ENCODE measurements around the gene KCNG1.

Gene KCNG1

DNA sequence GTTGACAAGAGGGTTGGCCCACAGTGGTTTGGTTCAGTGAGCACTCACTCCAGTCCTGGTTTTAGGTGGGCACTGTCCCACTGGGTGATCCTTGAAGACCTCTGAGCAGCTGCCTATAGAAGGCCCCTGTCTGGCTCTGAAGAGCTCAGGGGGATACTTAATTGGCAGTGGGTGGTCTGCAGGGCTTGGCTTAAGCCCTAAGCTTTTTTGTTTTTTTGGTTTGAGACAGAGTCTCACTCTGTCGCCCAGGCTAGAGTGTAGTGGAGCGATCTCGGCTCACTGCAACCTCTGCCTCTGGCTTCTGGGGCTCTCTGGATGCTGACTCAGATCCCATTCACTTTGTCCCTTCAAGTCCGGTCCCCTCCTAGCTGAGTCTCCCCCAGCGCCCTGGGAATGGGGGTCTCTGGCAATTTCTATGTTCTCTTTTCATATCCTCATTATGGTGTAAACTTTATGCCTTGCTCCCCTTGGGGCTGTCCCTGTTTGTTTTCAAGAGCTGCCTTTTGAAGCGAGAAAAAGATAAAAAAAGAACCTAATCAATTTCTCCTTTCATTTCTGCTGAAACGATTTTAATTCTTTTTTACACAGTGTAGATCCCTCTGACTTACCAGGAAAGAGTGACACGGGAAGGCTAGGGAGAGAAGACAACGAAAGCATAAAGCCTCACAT is 12.2 kb upstream of the KCNG1 start:
- H3K4me1 ChIP-seq (ENCODE audit: control insufficient read depth in 1 of 2, insufficient read depth in 1 of 2, low read depth in 1 of 2, low read length in 1 of 2): no peaks in the 10 kb centered on the region
- no peak overlapping the region for H3K4me3 ChIP-seq (ENCODE audit: low read depth in 1 of 2, low read length in 1 of 2)
- H3K27me3 ChIP-seq: peaks cover 32% of the 10 kb centered on the region
- no peaks in the 10 kb centered on the region for H3K36me3 ChIP-seq
- no peaks in the 10 kb centered on the region for H3K9me3 ChIP-seq
- TF ChIP-seq, protein P1, sequence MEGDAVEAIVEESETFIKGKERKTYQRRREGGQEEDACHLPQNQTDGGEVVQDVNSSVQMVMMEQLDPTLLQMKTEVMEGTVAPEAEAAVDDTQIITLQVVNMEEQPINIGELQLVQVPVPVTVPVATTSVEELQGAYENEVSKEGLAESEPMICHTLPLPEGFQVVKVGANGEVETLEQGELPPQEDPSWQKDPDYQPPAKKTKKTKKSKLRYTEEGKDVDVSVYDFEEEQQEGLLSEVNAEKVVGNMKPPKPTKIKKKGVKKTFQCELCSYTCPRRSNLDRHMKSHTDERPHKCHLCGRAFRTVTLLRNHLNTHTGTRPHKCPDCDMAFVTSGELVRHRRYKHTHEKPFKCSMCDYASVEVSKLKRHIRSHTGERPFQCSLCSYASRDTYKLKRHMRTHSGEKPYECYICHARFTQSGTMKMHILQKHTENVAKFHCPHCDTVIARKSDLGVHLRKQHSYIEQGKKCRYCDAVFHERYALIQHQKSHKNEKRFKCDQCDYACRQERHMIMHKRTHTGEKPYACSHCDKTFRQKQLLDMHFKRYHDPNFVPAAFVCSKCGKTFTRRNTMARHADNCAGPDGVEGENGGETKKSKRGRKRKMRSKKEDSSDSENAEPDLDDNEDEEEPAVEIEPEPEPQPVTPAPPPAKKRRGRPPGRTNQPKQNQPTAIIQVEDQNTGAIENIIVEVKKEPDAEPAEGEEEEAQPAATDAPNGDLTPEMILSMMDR (IDR thresholded peaks at IDR 0.05): no peak
- H3K27ac ChIP-seq: no peak overlapping the region

- Histone ChIP-seq H3K4me3 (ENCODE audit: low read depth in 1 of 2, low read length in 1 of 2) (no peak overlapping the region), H3K27me3 (peaks cover 38% of the 10 kb centered on the region), H3K9me3 (no peaks in the 10 kb centered on the region), H3K4me1 (ENCODE audit: control insufficient read depth in 1 of 2, insufficient read depth in 1 of 2, low read depth in 1 of 2, low read length in 1 of 2) (no peaks in the 10 kb centered on the region), H3K36me3 (no peaks in the 10 kb centered on the region), H3K27ac (no peak overlapping the region)
- TF ChIP-seq, protein P1 (IDR thresholded peaks at IDR 0.05): no peak
Measured at GRCh38 chr20:51034476-51034875, 11.6 kb upstream of the KCNG1 start.

GRCh38 chr20:51029963-51030920 is 7.3 kb upstream of the KCNG1 start:
- Histone ChIP-seq H3K36me3 (no peaks in the 10 kb centered on the region), H3K4me1 (ENCODE audit: control insufficient read depth in 1 of 2, insufficient read depth in 1 of 2, low read depth in 1 of 2, low read length in 1 of 2) (no peaks in the 10 kb centered on the region), H3K4me3 (ENCODE audit: low read depth in 1 of 2, low read length in 1 of 2) (no peak overlapping the region), H3K27ac (no peak overlapping the region), H3K9me3 (no peaks in the 10 kb centered on the region), H3K27me3 (peaks cover 76% of the 10 kb centered on the region)
- TF ChIP-seq, protein P1 (IDR thresholded peaks at IDR 0.05): no peak

DNA sequence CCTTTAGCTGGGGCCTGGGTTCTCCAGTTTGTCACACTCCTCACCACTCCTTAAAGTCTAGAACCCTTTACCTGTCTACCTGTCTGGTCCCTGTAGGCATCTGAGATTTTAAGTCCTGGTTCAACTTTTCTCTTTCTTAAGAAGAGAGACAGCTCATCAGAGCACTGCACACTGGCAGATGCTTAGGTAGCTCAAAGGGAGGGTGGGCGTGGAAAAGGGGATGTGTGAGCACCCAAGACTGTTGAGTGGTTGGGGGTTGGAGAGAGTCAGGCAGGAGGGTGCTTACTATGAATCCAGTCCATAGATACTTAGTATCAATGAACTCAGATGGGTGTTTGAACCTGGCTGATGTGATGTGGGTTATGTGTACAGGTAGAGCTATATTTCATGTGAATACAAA is 6.6 kb upstream of the KCNG1 start:
- Histone ChIP-seq H3K4me3 (ENCODE audit: low read depth in 1 of 2, low read length in 1 of 2) (no peak overlapping the region), H3K4me1 (ENCODE audit: control insufficient read depth in 1 of 2, insufficient read depth in 1 of 2, low read depth in 1 of 2, low read length in 1 of 2) (no peaks in the 10 kb centered on the region), H3K36me3 (no peaks in the 10 kb centered on the region), H3K9me3 (no peaks in the 10 kb centered on the region), H3K27ac (no peak overlapping the region), H3K27me3 (peaks cover 83% of the 10 kb centered on the region)
- TF ChIP-seq, protein P1 (IDR thresholded peaks at IDR 0.05): no peak

GRCh38 chr20:51028616-51029212 is 5.8 kb upstream of the KCNG1 start:
- peaks cover 91% of the 10 kb centered on the region for H3K27me3 ChIP-seq
- H3K4me3 ChIP-seq (ENCODE audit: low read depth in 1 of 2, low read length in 1 of 2): no peak overlapping the region
- no peaks in the 10 kb centered on the region for H3K36me3 ChIP-seq
- TF ChIP-seq, protein P1 (IDR thresholded peaks at IDR 0.05): no peak
- H3K27ac ChIP-seq: no peak overlapping the region
- no peaks in the 10 kb centered on the region for H3K9me3 ChIP-seq
- no peaks in the 10 kb centered on the region for H3K4me1 ChIP-seq (ENCODE audit: control insufficient read depth in 1 of 2, insufficient read depth in 1 of 2, low read depth in 1 of 2, low read length in 1 of 2)

Data from neutrophil (primary cell).